ENCODE results near the gene GBP3.
A peak's percentile ranks its signal among the peaks of the same experiment; 100 is the strongest.

Gene GBP3

DNA sequence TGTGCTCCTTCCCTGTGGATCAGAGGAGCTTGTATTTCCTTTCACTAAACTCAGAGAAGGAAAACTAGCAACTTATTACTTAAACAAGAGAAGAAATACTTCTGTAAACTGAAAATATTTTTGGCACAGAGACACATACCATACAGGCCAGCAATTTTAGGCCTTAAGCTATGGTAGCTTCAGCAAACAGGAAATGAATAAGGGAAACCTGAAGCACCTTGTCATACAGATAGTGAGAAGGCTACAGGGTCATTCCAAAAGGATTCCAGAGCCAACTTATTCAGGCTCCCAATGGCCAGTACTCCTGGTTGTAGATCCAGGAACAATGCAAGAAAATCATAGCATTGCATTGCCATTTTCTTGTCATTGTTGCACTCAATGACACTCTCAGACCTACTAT, 21.2 kb downstream of the GBP3 start:
- no peak overlapping the region for H3K4me3 ChIP-seq (ENCODE audit: low read depth, low read length)
- TF ChIP-seq, protein P1, sequence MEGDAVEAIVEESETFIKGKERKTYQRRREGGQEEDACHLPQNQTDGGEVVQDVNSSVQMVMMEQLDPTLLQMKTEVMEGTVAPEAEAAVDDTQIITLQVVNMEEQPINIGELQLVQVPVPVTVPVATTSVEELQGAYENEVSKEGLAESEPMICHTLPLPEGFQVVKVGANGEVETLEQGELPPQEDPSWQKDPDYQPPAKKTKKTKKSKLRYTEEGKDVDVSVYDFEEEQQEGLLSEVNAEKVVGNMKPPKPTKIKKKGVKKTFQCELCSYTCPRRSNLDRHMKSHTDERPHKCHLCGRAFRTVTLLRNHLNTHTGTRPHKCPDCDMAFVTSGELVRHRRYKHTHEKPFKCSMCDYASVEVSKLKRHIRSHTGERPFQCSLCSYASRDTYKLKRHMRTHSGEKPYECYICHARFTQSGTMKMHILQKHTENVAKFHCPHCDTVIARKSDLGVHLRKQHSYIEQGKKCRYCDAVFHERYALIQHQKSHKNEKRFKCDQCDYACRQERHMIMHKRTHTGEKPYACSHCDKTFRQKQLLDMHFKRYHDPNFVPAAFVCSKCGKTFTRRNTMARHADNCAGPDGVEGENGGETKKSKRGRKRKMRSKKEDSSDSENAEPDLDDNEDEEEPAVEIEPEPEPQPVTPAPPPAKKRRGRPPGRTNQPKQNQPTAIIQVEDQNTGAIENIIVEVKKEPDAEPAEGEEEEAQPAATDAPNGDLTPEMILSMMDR (IDR thresholded peaks at IDR 0.05; ENCODE audit: low read depth, low read length): no peak

DNA sequence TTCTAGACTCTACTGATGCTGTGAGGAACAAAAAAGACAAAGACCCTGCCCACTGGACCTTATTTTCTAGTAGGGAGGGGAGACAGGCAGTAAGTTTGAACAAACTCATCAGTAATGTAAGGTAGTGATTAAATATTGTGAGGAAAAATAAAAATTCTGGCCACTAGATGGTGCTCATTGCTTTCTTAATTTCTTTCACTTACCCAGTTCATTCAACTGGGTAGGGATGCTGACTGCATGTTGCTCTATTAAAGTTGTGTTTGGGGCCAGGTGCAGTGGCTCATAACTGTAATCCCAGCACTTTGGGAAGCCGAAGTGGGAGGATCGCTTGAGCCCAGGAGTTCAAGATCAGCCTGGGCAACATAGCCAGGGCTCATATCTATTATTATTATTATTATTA, 23.9 kb downstream of the GBP3 start:
- TF ChIP-seq, protein P1 (IDR thresholded peaks at IDR 0.05; ENCODE audit: low read depth, low read length): peak; percentile 17; the same call in 1 of the 2 replicates
- H3K4me3 ChIP-seq (ENCODE audit: low read depth, low read length): no peak overlapping the region

DNA sequence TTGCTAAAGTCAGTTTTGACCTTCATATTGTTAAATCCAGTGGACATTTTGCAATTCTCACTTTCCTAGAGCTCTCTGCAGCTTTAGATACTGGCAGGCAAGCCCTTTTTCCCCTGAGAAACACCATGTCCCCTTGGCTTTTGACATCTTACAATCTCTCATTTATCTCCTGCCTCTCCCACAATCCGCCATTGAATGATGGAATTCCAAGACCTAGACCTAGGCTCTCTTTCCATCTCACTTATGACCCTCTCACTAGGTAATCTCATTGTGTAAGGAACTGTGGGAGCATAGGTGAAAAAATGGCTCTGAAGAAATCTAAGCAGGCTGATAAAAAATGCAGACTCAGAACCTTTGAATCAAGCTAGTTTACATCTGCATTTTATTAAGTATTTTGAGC, 32.2 kb downstream of the GBP3 start:
- TF ChIP-seq, protein P1 (IDR thresholded peaks at IDR 0.05; ENCODE audit: low read depth, low read length): no peak
- H3K4me3 ChIP-seq (ENCODE audit: low read depth, low read length): no peak overlapping the region

DNA sequence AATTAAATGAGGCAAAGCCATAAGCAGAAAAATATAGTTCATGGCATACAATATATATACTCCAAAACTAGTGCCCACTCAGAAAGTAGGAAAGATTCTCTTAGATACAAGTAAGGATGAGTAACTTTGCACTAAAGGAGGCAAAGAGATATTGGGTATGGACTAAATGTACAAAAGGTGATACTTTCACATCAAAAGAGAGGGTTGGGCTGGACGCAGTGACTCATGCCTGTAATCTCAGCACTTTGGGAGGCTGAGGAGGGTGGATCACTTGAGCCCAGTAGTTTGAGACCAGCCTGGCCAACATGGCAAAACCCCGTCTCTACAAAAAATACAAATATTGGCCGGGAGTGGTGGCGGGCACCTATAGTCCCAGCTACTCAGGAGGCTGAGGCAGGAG, 37.0 kb downstream of the GBP3 start:
- TF ChIP-seq, protein P1 (IDR thresholded peaks at IDR 0.05; ENCODE audit: low read depth, low read length): no peak

DNA sequence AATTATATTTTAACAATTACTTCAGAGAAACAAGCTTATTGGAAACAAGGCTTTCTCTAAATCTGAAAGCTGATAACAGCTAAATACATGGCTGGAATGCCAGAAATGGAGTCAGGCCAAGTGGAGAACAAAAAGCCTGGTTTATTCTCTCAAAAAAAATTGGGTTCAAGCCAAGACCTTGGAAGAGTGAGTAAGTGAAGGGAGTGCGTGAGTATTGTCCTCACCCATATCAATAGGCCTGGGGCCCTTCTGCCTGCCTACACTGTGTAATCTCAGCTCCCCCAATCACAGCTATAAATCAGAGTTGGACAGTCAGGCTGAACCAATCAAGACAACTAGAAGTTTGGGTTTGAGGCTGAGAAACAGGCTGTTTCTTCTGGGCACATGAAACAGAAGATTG, 37.6 kb downstream of the GBP3 start:
- H3K4me3 ChIP-seq (ENCODE audit: low read depth, low read length): no peak overlapping the region
- TF ChIP-seq, protein P1 (IDR thresholded peaks at IDR 0.05; ENCODE audit: low read depth, low read length): no peak

More for the DNA sequence above, 37.0 kb downstream of the GBP3 start:
- H3K4me3 ChIP-seq (ENCODE audit: low read depth, low read length): no peak overlapping the region

DNA sequence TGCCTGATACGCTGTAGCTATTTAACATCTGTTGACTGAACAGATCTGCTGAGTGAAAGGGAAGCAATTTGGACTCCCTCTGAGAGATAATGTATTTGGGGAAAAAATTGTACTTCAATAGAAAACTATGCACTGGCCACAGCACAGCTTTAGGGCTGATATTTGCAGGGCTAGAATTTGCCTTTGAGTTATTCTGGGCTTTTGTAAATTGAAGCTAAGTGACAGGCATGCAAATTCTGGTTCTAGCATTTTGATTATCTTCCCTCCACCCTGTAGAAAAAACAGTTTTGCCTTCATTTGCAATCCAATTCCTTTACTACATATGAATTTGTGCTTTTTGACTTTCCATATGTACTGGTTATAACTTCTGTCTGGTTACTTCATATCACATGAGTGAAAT, 38.1 kb downstream of the GBP3 start:
- H3K4me3 ChIP-seq (ENCODE audit: low read depth, low read length): peak overlapping the region; percentile 37

DNA sequence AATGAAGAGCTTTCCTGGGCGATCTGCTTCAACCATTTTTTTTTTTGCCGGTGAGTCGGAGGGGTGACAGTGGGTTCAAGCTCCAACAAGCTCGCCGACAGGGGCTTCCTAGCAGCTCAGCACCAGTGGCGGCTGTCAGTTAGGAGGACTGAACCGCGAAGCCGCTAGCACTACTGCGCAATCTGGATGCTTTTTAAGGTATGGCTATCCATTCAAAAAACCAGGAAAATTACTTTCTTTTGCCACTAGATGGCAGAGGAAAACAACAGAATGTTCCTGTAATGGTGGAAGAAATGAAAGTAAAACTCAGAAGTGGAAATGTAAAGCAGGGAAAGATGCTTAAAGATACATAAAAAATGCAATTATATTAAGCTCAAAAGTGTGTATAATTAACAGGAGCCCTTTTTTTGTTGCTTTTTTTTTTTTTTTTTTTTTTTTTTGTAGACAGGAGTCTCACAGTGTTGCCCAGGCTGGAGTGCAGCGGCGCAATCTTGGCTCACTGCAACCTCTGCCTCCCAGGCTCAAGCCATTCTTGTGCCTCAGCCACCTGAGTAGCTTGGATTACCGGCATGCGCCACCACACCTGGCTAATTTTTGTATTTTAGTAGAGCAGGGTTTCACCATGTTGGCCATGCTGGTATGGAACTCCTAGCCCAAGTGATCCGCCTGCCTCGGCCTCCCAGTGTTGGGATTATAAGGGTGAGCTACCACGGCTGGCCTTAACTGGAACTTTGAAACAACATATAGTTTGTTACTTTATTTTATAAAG, 38.7 kb downstream of the GBP3 start:
- TF ChIP-seq, protein P1 (IDR thresholded peaks at IDR 0.05; ENCODE audit: low read depth, low read length): peak; percentile 40
- peak overlapping the region; percentile 37 for H3K4me3 ChIP-seq (ENCODE audit: low read depth, low read length)

More for the DNA sequence above, 38.1 kb downstream of the GBP3 start:
- TF ChIP-seq, protein P1 (IDR thresholded peaks at IDR 0.05; ENCODE audit: low read depth, low read length): no peak
